OCI-LY3 (cell line): ENCODE results near the gene BICDL2.

ENCODE experiments used
- CTCF ChIP-seq: fragments of 200-600, 300-600 bp; sonication (generic); IDR thresholded peaks from 2 replicates; pipeline ENCODE4 v1.5.1; 2014; ENCODE audit warnings: antibody characterized with exemption, low read length, low read depth
- EZH2phosphoT487 ChIP-seq: fragments of 200-600 bp; shearing (Covaris generic); IDR thresholded peaks from 2 replicates; pipeline ENCODE4 v1.6.1; 2018; ENCODE audit warnings: antibody characterized with exemption, mixed run types, low read depth

GRCh38 chr16:3085868-3086595 lies 49.3 kb upstream of the BICDL2 start:
- TF ChIP-seq CTCF (no peak), EZH2phosphoT487 (no peak)
